NOMO-1 (cell line): Measurements from ENCODE around the gene FRMD4B.
"Not testable (repeated sequence)": the region's sequence is repeated elsewhere in the genome, so short reads cannot be mapped to it uniquely, and the experiment has no call there.

Experiments used
- DNase-seq, 2 experiments: peaks; one replicate each; lab custom pipeline; 2025; ENCODE audit not compliant: unreplicated experiment in 2 of 2; lab: John Stamatoyannopoulos, UW

The FRMD4B gene

DNA sequence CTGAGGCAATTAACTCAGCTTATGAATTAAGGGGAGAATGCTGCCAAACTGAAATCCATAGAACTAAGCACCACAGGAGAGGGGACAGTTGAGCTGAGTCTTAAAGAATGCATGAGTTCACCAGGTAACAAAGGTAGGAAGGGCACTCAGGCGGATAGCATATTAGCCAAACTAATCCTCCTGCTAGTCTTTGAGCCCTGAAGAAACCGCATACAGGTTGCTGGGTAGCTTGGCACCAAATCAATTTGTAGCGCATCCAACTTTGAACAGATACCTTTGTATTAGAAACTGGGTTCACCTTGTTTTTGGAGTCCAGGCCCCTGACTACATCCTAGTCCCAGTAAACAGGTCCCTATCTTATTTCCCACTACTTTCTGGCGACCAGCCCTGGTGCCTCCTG is 93.7 kb downstream of the FRMD4B start:
- no peak for DNase-seq

DNA sequence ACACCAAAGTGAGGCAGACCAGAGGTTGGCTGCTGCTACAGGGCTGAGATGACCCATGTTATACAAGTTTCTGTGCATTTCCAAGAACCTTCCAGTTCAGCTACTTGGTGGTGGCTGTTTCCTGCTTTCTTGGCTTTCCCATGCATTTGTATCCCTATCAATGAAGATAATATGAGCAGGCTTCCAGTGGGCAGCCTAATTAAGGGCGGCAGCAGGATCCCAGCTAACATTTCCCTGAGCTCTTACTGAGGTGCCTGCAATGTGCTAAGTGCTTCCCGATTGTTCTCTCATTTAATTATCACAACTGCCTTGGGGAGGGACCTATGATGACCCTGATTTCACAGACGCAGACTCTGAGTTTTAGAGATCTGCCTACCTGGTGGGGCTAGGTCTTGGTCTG is 95.5 kb downstream of the FRMD4B start:
- no peak for DNase-seq

DNA sequence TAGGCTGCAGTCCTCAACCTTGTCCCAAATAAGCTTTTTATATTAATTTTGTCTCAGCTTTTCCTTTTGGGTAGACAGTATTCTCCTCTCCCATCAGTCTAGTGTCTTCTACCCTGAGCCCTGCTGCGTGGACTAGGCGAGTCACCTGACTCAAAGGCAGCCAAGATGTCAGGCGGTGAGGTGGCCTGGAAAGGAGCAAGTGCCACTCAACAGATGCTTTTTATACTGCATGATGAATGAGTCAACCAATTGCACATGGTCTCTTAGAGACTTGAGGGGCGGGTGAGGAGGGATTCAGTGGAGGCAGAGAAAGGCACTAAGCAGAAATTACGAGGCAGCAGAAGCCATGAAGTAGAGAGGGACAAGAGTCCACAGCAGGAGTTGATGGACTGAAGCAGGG is 95.9 kb downstream of the FRMD4B start:
- DNase-seq = no peak

DNA sequence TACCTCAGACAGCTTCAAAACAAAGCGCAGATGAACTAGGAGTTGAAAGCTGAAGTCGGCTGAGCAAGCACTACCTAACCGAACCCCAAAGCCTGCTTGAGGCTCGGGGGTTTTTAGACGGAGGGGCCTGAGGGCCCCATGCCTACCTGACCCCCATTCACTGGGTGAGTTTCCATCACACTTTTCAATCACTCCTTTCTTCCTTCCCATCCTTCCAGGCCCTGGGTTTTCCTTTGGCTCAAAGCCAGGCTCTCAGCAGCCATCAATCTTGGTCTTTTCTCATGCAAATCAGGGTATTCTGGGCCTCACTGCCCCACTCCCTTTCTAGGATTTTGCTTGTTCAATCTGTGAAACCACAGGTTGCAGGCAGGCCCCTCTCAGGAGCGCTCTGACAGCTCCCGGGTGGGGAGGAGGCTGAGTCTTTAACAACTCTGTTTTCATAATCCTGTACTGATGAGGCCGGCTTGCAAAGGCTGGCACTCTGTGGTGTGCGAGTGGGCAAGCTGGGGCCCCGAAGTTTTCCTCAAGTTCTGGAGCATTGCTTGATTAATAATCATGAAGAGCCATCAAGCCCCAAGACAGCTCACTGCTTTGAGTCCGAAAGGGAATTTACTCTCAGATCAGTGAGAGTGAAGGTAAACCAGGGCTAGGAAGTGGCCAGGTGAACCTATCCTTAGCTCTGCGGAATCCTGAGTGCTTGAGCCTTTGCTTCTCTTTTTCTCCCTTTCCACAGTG is 97.6 kb downstream of the FRMD4B start:
- no peak for DNase-seq

GRCh38 chr3:69283913-69284611 is 101.8 kb downstream of the FRMD4B start:
- no peak for DNase-seq

- no peak for DNase-seq
Measured at GRCh38 chr3:69283496-69283895, 102.4 kb downstream of the FRMD4B start.

GRCh38 chr3:69282181-69282580 is 103.7 kb downstream of the FRMD4B start:
- no peak for DNase-seq

DNA sequence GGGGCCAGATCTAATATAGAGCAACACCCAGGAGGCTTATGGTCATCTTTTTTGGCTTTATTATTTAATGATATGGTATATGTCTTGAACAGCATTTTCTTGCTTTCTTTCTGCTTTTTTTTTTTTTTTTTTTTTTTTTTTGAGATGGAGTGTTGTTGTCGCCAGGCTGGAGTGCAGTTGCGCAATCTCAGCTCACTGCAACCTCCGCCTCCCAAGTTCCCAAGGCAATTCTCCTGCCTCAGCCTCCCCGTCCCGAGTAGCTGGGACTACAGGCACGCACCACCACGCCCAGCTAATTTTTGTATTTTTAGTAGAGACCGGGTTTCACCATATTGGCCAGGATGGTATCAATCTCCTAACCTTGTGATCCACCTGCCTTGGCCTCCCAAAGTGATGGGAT is 108.5 kb downstream of the FRMD4B start:
- DNase-seq = not testable (repeated sequence)

DNA sequence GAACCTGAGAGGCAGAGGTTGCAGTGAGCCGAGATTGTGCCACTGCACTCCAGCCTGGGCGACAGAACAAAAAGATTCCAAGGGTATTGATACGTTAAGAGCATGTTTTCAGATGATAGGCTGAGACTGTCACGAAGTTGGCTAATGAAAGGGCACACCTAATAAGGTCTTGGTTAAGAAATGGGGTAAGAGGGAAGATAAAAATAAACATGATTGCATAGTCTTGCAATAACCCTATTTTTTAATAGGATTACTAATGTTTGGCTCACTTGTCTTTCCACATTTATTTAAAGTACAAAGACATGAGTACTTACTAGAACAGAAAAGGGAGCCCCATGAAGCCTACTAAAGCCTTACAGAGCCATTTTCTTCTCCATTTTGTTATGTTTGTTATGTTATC is 109.0 kb downstream of the FRMD4B start:
- DNase-seq = no peak

- not testable (repeated sequence) for DNase-seq
Measured at GRCh38 chr3:69276191-69276590, 109.7 kb downstream of the FRMD4B start.

GRCh38 chr3:69273896-69274295 is 112.0 kb downstream of the FRMD4B start:
- no peak for DNase-seq

GRCh38 chr3:69272556-69272955 is 113.3 kb downstream of the FRMD4B start:
- no peak for DNase-seq

DNA sequence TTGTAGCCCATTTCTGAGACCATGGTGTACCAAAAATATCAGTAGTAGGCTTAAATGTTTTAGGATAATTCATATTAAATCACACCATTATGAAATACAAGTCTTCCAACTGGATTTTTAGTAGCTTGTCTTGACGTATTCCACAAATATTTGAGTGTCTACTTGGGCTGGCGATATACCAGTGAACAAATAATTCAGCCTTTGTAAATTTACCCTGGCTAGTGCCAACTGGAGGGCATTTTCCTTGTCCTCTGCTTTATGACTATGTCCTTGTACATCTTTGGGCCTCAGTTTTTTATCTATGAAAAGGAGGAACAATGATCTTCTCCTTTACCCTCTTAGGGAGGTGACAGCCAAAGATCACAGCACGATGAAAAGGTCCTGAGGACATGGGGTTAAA is 114.8 kb downstream of the FRMD4B start:
- DNase-seq = no peak

- no peak for DNase-seq
Measured at GRCh38 chr3:69266585-69266984, 119.3 kb downstream of the FRMD4B start.

- not testable (repeated sequence) for DNase-seq
Measured at GRCh38 chr3:69266071-69266470, 119.8 kb downstream of the FRMD4B start.

GRCh38 chr3:69260843-69261405 is 125.0 kb downstream of the FRMD4B start:
- DNase-seq = not testable (repeated sequence)

- DNase-seq = no peak
Measured at GRCh38 chr3:69260216-69260787, 125.6 kb downstream of the FRMD4B start.

DNA sequence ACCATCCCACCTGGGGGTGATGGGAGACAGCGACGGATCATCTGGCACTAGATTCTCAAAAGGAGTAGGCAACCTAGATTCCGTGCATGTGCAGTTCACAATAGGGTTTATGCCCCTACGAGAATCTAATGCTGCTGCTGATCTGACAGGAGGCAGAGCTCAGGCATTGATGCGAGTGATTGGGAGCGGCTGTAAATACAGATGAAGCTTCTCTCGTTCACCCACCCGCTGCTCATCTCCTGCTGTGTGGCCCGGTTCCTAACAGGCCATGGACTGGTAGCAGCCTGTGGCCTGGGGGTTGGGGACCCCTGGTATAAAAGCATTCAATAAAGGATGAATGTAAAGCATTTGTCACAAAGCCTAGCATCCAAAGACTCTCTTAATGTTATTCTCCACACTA is 126.8 kb downstream of the FRMD4B start:
- no peak for DNase-seq

DNA sequence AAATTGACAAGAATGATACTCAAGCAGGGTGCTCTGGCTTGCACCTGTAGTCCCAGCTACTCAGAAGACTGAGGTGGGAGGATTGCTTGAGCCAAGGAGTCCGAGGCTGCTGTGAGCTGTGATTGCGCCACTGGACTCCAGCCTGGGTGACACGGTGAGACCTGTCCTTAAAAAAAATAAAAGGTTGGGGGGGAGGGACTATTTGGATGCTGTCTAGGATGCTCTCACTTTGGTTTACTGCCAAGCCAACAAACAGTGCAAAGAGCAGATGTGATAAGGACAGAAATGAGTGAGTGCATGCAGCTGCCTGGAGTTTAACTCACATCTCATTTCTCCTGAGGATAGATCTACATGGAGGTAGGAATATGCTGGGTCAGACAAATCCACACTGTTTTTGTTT is 130.0 kb downstream of the FRMD4B start:
- no peak for DNase-seq

GRCh38 chr3:69254351-69254750 is 131.5 kb downstream of the FRMD4B start:
- no peak for DNase-seq

- no peak for DNase-seq
Measured at GRCh38 chr3:69252631-69253030, 133.3 kb downstream of the FRMD4B start.

DNA sequence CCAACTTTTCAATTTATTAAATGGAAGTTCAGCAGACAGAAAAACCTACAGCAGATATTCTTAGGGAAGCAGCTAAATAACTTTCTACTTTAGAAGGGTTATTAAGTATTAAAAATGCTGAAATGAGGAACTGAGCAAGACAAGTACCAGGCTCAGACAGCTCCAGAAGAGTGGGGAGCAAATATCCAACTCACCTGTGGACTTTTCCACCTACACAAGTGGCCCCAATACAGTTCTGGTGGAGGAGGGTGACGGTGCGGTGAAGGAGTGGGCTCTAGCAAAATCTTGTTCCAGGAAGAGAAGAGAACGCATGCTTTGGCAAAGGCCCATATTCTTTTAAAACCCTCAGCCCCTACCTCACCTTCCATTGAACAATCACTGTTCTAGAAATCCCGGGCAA is 133.7 kb downstream of the FRMD4B start:
- no peak for DNase-seq
